K562 (cell line): ENCODE data around the gene KLK14. TPM values are rescaled to one million over a fixed set of nuclear protein-coding genes. Genes with fewer than 3 reads are reported as not detected.

Experiments used
- DPF2 ChIP-seq: fragments of 450-650 bp; IDR thresholded peaks from 2 replicates; pipeline ENCODE4 v1.6.1; 2016
- HDAC6 ChIP-seq: IDR thresholded peaks from 2 replicates; pipeline ENCODE4 v1.6.1; 2012; ENCODE audit warnings: low read depth, mild to moderate bottlenecking, control low read depth, inconsistent platforms, low read length, moderate library complexity
- KLF6 ChIP-seq: fragments of 250-450 bp; sonication (Bioruptor Pico); IDR thresholded peaks from 2 replicates; pipeline ENCODE4 v1.4.0; 2020; ENCODE audit warnings: mild to moderate bottlenecking, moderate library complexity, borderline replicate concordance
- TEAD1 ChIP-seq, 2 experiments: fragments of 450-650 bp in 1 of 2; sonication (generic) in 1 of 2; formaldehyde crosslinking; IDR thresholded peaks; 2 replicates each; pipeline versions ENCODE4 v1.4.0 to v1.8.0; 2020 to 2022; ENCODE audit warnings: mild to moderate bottlenecking in 2 of 2, missing genetic modification reagents in 1 of 2
- ZNF239 ChIP-seq: fragments of 250-450 bp; sonication (Bioruptor Pico); IDR thresholded peaks from 2 replicates; pipeline ENCODE4 v1.4.0; 2020; ENCODE audit warnings: mild to moderate bottlenecking
- ZNF436 ChIP-seq: fragments of 250-450, 450-650 bp; sonication (Bioruptor Pico); formaldehyde crosslinking; IDR thresholded peaks from 2 replicates; pipeline ENCODE4 v1.7.0; 2020; ENCODE audit warnings: mild to moderate bottlenecking
- polyA plus RNA-seq, 8 experiments: library from polyadenylated mRNA; depleted of rRNA in 4 of 8; stranded (reverse) in 5 of 8; unstranded in 3 of 8; fragments of >200 nt; fragmentation: Nextera tagmentation in 2 of 8; fragmentation: Illumina TruSeq in 1 of 8; extraction: Ambion mirVana in 2 of 8; extraction: Trizol in 1 of 8; gene quantifications; 2 replicates each; pipeline versions ENCODE4 v1.2.1 to v1.2.3, GENCODE V29; 2011 to 2014; ENCODE audit warnings: inconsistent platforms in 1 of 8, missing spikeins in 1 of 8
- total RNA-seq, 7 experiments: library from RNA; depleted of rRNA in 6 of 7; stranded (reverse); fragments of >200 nt in 6 of 7; fragmentation: Illumina TruSeq in 2 of 7; extraction: Trizol in 2 of 7; gene quantifications; 2 replicates each; pipeline versions ENCODE4 v1.2.1 to v1.2.3, GENCODE V29; 2011 to 2021; ENCODE audit warnings: low replicate concordance in 1 of 7
- TF ChIP-seq, protein P1 (sequence below): fragments of 250-450 bp; sonication (Bioruptor Pico); IDR thresholded peaks from 2 replicates; pipeline ENCODE4 v1.5.0; 2020; ENCODE audit warnings: mild to moderate bottlenecking, borderline replicate concordance
- TF ChIP-seq, protein P2 (sequence below), 2 experiments: fragments of 450-650 bp; IDR thresholded peaks; 2 replicates each; pipeline ENCODE4 v1.6.1; 2016; ENCODE audit warnings: mild to moderate bottlenecking in 2 of 2, borderline replicate concordance in 1 of 2, low read depth in 1 of 2, moderate library complexity in 1 of 2
- TF ChIP-seq, protein P3 (sequence below): fragments of 450-650 bp; conservative IDR thresholded peaks from 2 replicates; pipeline ENCODE4 v1.6.1; 2016; ENCODE audit warnings: missing genetic modification characterization, low read depth, mild to moderate bottlenecking, control low read depth, missing compliant biosample characterization

KLK14 gene
- total and polyA plus RNA-seq, 9 of the 15 experiments (the other 6 are each of a cell fraction or from before 2014, with no cell fraction given): not detected

DNA sequence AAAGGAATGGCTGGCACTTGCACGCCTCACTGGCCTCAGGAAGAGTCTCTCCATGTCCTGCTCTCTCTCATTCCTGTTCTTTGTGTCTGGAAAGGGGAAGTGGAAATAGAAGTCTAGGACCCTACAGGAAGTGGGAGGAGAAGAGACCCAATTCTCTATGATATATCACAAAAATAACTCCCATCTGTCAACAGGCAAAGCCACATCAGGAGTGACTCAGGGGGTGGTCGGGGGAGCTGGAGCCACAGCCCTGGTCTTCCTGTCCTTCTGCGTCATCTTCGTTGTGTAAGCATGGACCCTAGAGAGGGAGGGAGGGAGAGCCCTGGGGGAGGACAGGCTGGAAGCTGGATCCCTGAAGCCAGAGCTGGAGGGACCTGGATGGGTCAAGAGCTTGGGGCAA, 45.1 kb upstream of the KLK14 start (continued):
- TF ChIP-seq, protein P1, sequence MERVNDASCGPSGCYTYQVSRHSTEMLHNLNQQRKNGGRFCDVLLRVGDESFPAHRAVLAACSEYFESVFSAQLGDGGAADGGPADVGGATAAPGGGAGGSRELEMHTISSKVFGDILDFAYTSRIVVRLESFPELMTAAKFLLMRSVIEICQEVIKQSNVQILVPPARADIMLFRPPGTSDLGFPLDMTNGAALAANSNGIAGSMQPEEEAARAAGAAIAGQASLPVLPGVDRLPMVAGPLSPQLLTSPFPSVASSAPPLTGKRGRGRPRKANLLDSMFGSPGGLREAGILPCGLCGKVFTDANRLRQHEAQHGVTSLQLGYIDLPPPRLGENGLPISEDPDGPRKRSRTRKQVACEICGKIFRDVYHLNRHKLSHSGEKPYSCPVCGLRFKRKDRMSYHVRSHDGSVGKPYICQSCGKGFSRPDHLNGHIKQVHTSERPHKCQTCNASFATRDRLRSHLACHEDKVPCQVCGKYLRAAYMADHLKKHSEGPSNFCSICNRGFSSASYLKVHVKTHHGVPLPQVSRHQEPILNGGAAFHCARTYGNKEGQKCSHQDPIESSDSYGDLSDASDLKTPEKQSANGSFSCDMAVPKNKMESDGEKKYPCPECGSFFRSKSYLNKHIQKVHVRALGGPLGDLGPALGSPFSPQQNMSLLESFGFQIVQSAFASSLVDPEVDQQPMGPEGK (CRISPR knock-in tag): no peak
- TF ChIP-seq ZNF239 (no peak), HDAC6 (no peak), ZNF436 (no peak), DPF2 (peak; percentile 59), KLF6 (no peak), TEAD1 (CRISPR knock-in tag; IDR thresholded peaks at IDR 0.05) (no peak)
- TF ChIP-seq, protein P2, sequence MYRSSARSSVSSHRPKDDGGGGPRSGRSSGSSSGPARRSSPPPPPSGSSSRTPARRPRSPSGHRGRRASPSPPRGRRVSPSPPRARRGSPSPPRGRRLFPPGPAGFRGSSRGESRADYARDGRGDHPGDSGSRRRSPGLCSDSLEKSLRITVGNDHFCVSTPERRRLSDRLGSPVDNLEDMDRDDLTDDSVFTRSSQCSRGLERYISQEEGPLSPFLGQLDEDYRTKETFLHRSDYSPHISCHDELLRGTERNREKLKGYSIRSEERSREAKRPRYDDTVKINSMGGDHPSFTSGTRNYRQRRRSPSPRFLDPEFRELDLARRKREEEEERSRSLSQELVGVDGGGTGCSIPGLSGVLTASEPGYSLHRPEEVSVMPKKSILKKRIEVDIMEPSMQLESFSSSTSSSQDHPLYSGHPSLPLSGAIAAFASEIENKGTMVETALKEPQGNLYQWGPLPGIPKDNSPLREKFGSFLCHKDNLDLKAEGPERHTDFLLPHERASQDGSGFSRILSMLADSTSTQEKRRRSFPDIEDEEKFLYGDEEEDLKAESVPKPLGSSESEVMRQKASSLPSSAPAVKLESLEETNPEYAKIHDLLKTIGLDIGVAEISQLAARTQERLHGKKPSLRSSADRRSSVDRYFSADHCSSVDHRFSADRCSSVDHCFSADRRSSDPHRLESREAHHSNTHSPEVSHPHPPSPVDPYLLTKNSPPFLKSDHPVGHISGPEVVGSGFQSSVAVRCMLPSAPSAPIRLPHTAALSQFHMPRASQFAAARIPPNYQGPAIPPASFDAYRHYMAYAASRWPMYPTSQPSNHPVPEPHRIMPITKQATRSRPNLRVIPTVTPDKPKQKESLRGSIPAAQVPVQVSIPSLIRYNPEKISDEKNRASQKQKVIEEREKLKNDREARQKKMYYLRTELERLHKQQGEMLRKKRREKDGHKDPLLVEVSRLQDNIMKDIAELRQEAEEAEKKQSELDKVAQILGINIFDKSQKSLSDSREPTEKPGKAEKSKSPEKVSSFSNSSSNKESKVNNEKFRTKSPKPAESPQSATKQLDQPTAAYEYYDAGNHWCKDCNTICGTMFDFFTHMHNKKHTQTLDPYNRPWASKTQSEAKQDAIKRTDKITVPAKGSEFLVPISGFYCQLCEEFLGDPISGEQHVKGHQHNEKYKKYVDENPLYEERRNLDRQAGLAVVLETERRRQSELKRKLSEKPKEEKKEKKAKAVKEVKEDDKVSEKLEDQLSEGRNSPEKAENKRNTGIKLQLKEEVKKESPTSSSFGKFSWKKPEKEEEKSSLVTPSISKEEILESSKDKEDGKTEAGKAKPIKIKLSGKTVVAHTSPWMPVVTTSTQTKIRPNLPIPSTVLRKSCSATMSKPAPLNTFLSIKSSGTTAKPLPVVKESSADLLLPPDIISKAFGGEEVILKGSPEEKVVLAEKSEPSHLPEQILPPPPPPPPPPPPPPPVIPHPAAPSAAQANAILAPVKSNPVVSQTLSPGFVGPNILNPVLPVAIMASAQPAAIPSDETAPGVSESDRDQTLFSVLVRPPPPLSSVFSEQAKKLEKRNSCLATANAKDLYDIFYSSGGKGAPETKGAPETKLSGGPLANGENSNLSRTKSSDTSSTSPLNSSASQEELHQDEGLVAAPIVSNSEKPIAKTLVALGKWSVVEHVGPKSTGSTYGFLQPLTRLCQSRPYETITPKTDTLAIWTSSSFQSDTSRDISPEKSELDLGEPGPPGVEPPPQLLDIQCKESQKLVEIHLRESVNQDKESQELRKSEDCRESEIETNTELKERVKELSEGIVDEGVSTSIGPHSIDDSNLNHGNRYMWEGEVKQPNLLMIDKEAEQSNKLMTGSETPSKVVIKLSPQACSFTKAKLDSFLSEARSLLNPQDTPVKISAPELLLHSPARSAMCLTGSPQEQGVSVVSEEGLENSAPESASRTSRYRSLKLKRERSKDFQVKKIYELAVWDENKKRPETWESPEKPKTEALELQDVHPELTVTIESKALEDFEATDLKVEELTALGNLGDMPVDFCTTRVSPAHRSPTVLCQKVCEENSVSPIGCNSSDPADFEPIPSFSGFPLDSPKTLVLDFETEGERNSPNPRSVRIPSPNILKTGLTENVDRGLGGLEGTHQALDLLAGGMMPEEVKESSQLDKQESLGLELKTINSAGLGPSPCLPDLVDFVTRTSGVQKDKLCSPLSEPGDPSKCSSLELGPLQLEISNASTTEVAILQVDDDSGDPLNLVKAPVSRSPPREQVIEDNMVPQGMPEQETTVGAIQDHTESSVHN (IDR thresholded peaks at IDR 0.05; ENCODE audit: borderline replicate concordance in 1 of 2, low read depth in 1 of 2): peak in 1 of 2 experiments; percentile 53; a peak in 1 of 4 replicates
- TF ChIP-seq, protein P3, sequence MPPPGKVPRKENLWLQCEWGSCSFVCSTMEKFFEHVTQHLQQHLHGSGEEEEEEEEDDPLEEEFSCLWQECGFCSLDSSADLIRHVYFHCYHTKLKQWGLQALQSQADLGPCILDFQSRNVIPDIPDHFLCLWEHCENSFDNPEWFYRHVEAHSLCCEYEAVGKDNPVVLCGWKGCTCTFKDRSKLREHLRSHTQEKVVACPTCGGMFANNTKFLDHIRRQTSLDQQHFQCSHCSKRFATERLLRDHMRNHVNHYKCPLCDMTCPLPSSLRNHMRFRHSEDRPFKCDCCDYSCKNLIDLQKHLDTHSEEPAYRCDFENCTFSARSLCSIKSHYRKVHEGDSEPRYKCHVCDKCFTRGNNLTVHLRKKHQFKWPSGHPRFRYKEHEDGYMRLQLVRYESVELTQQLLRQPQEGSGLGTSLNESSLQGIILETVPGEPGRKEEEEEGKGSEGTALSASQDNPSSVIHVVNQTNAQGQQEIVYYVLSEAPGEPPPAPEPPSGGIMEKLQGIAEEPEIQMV: no peak
